HepG2 (cell line): Measurements from ENCODE around the gene BRMS1. TPM values are rescaled to one million over a fixed set of nuclear protein-coding genes. Genes with fewer than 3 reads are reported as not detected.
A peak's percentile ranks its signal among the peaks of the same experiment; 100 is the strongest.

ENCODE experiments used
- ARHGAP35 ChIP-seq: sonication (generic); formaldehyde crosslinking; IDR thresholded peaks from 2 replicates; pipeline ENCODE4 v1.9.0; 2022; ENCODE audit warnings: mild to moderate bottlenecking, inconsistent platforms, moderate library complexity, missing genetic modification reagents, borderline replicate concordance
- ARID5B ChIP-seq: IDR thresholded peaks from 2 replicates; pipeline ENCODE4 v1.4.0; 2020; ENCODE audit warnings: mild to moderate bottlenecking, missing genetic modification reagents
- BHLHE40 ChIP-seq: IDR thresholded peaks from 2 replicates; pipeline ENCODE4 v1.6.1; 2011; ENCODE audit warnings: low read length, improper control_type of control experiment
- CHD2 ChIP-seq: IDR thresholded peaks from 2 replicates; pipeline ENCODE4 v1.6.1; 2011; ENCODE audit warnings: low read depth, low read length, improper control_type of control experiment
- FOXP1 ChIP-seq, 2 experiments: fragments of 450-650 bp in 1 of 2; IDR thresholded peaks; 2 replicates each; pipeline ENCODE4 v1.6.1; 2017 to 2018; ENCODE audit warnings: antibody characterized with exemption in 1 of 2
- MTA1 ChIP-seq: sonication (generic); formaldehyde crosslinking; IDR thresholded peaks from 2 replicates; pipeline ENCODE4 v1.4.0; 2020; ENCODE audit warnings: missing genetic modification reagents, mild to moderate bottlenecking, borderline replicate concordance
- PHB2 ChIP-seq: fragments of 450-650 bp; IDR thresholded peaks from 2 replicates; pipeline ENCODE4 v1.6.1; 2018; ENCODE audit not compliant: partially characterized antibody
- PREB ChIP-seq: sonication (generic); formaldehyde crosslinking; IDR thresholded peaks from 2 replicates; pipeline ENCODE4 v1.4.0; 2020; ENCODE audit warnings: missing genetic modification reagents
- RARA ChIP-seq: IDR thresholded peaks from 2 replicates; pipeline ENCODE4 v1.6.1; 2016; ENCODE audit warnings: missing genetic modification reagents, missing compliant biosample characterization
- SKIL ChIP-seq: sonication (generic); formaldehyde crosslinking; IDR thresholded peaks from 2 replicates; pipeline ENCODE4 v1.8.0; 2022; ENCODE audit warnings: missing genetic modification reagents, mild to moderate bottlenecking, moderate library complexity, borderline replicate concordance
- TSC22D2 ChIP-seq: sonication (generic); formaldehyde crosslinking; IDR thresholded peaks from 2 replicates; pipeline ENCODE4 v1.5.1; 2020; ENCODE audit warnings: missing genetic modification reagents, mild to moderate bottlenecking, borderline replicate concordance
- ZBTB34 ChIP-seq: sonication (generic); formaldehyde crosslinking; IDR thresholded peaks from 2 replicates; pipeline ENCODE4 v1.8.0; 2022; ENCODE audit warnings: mild to moderate bottlenecking, missing genetic modification reagents
- ZBTB4 ChIP-seq: sonication (generic); formaldehyde crosslinking; IDR thresholded peaks from 2 replicates; pipeline ENCODE4 v1.4.0; 2020; ENCODE audit warnings: missing genetic modification reagents, mild to moderate bottlenecking, borderline replicate concordance
- ZFP37 ChIP-seq: sonication (generic); formaldehyde crosslinking; IDR thresholded peaks from 2 replicates; pipeline ENCODE4 v1.4.0; 2020; ENCODE audit warnings: missing genetic modification reagents, borderline replicate concordance
- ZFP62 ChIP-seq: sonication (generic); formaldehyde crosslinking; IDR thresholded peaks from 2 replicates; pipeline ENCODE4 v1.4.0; 2020; ENCODE audit warnings: missing genetic modification reagents
- ZSCAN30 ChIP-seq: sonication (generic); formaldehyde crosslinking; IDR thresholded peaks from 2 replicates; pipeline ENCODE4 v1.5.0; 2020; ENCODE audit warnings: mild to moderate bottlenecking, missing genetic modification reagents
- polyA plus RNA-seq, 8 experiments: library from polyadenylated mRNA; depleted of rRNA in 3 of 8; stranded (reverse) in 7 of 8; unstranded in 1 of 8; fragments of >200 nt; fragmentation: Illumina TruSeq in 4 of 8; extraction: Trizol in 4 of 8; gene quantifications; 2 replicates each; pipeline versions ENCODE4 v1.2.1 to v1.2.3, GENCODE V29; 2011 to 2016; ENCODE audit warnings: low read depth in 4 of 8, missing spikeins in 1 of 8, mixed read lengths in 1 of 8; ENCODE audit not compliant: insufficient read depth in 1 of 8
- total RNA-seq, 5 experiments: library from RNA; depleted of rRNA; stranded (reverse); fragments of >200 nt; fragmentation: Illumina TruSeq; extraction: Trizol; gene quantifications; 2 replicates each; pipeline ENCODE4 v1.2.3, GENCODE V29; 2016; ENCODE audit warnings: low read depth in 1 of 5

Gene BRMS1
- total and polyA plus RNA-seq, 2 of the 13 experiments (the other 11 are each of a cell fraction or from before 2014, with no cell fraction given): 15.8 to 55.7 TPM

- TF ChIP-seq ARHGAP35 (CRISPR knock-in tag) (no peak; the same call in 1 of the 2 replicates), FOXP1 (IDR thresholded peaks at IDR 0.05) (no peak), FOXP1 (CRISPR knock-in tag; IDR thresholded peaks at IDR 0.05) (no peak), TSC22D2 (CRISPR knock-in tag) (no peak), CHD2 (peak; percentile 52; the same call in 1 of the 2 replicates), ZBTB4 (CRISPR knock-in tag) (peak; percentile 49; the same call in 1 of the 2 replicates), ZSCAN30 (CRISPR knock-in tag) (no peak), PREB (CRISPR knock-in tag) (no peak), MTA1 (CRISPR knock-in tag) (0 out of 2 replicates have a peak, but pooled peaks have one; percentile 27), ARID5B (CRISPR knock-in tag) (no peak), PHB2 (no peak), RARA (no peak), BHLHE40 (no peak), ZBTB34 (CRISPR knock-in tag) (0 out of 2 replicates have a peak, but pooled peaks have one; percentile 18), ZFP37 (no peak; the same call in 1 of the 2 replicates), SKIL (CRISPR knock-in tag) (no peak), ZFP62 (no peak)
Measured at GRCh38 chr11:66288671-66289547, 56.0 kb downstream of the BRMS1 start, which contains the start of gene YIF1A (continued).
